HG03432 (cell line): Measurements from ENCODE around the gene SPSB1.
"Not testable (repeated sequence)": the region's sequence is repeated elsewhere in the genome, so short reads cannot be mapped to it uniquely, and the experiment has no call there.

Experiments used
- ATAC-seq: cut with Tn5 transposase; IDR thresholded peaks from one replicate; pipeline ENCODE4 v1.9.1; 2021; ENCODE audit warnings: mild to moderate bottlenecking, moderate library complexity; ENCODE audit not compliant: unreplicated experiment

Gene SPSB1

GRCh38 chr1:9299571-9300541, 7.2 kb downstream of the SPSB1 start:
- ATAC-seq: not testable (repeated sequence)

- ATAC-seq: no peak
These were observed 7.9 kb downstream of the SPSB1 start for GRCh38 chr1:9300573-9300972.

GRCh38 chr1:9302745-9303524, 10.2 kb downstream of the SPSB1 start:
- ATAC-seq: no peak

- no peak for ATAC-seq
These were observed 11.2 kb downstream of the SPSB1 start for GRCh38 chr1:9303916-9304315.

GRCh38 chr1:9305216-9305615, 12.5 kb downstream of the SPSB1 start:
- ATAC-seq: no peak

- ATAC-seq: no peak
These were observed 13.3 kb downstream of the SPSB1 start for GRCh38 chr1:9306006-9306405.

GRCh38 chr1:9307303-9307702, 14.6 kb downstream of the SPSB1 start:
- ATAC-seq: no peak

- ATAC-seq: no peak
These were observed 15.6 kb downstream of the SPSB1 start for GRCh38 chr1:9308236-9308785.

GRCh38 chr1:9309080-9309479, 16.4 kb downstream of the SPSB1 start:
- ATAC-seq: no peak

- ATAC-seq: no peak
These were observed 17.3 kb downstream of the SPSB1 start for GRCh38 chr1:9309991-9310390.

GRCh38 chr1:9311029-9311428, 18.3 kb downstream of the SPSB1 start:
- no peak for ATAC-seq

- ATAC-seq: no peak
These were observed 18.8 kb downstream of the SPSB1 start for GRCh38 chr1:9311479-9311878.

- no peak for ATAC-seq
These were observed 19.6 kb downstream of the SPSB1 start for GRCh38 chr1:9312168-9312720.

- ATAC-seq: no peak
These were observed 20.9 kb downstream of the SPSB1 start for GRCh38 chr1:9313576-9313975.

- no peak for ATAC-seq
These were observed 21.4 kb downstream of the SPSB1 start for GRCh38 chr1:9314111-9314510.

- no peak for ATAC-seq
These were observed 22.2 kb downstream of the SPSB1 start for GRCh38 chr1:9314711-9315379.

GRCh38 chr1:9315411-9316079, 22.9 kb downstream of the SPSB1 start:
- no peak for ATAC-seq

GRCh38 chr1:9316080-9316444, 23.4 kb downstream of the SPSB1 start:
- ATAC-seq: no peak

GRCh38 chr1:9316512-9316911, 23.8 kb downstream of the SPSB1 start:
- no peak for ATAC-seq

GRCh38 chr1:9317072-9317471, 24.4 kb downstream of the SPSB1 start:
- ATAC-seq: no peak
